ENCODE results near the gene OR10K1. TPM values are rescaled to one million over a fixed set of nuclear protein-coding genes. Genes with fewer than 3 reads are reported as not detected.

OR10K1 gene
- total and polyA plus RNA-seq, 2 donors (not counting 1 experiment from before 2014, with no cell fraction given): not detected

GRCh38 chr1:158458263-158458662 lies 3.4 kb upstream of the OR10K1 start:
- no peaks in the 10 kb centered on the region for H3K9me3 Mint-ChIP-seq (ENCODE audit: insufficient read depth)
- ATAC-seq (ENCODE audit: low read depth) (no peak), DNase-seq (no peak)
- POLR2A ChIA-PET: no interaction called here
- intact Hi-C loops (cut with micrococcal nuclease): no loop called here
- CTCF ChIA-PET: no interaction called here
- H2AFZ ChIP-seq (ENCODE audit: insufficient read depth, low read depth, low read length, poor library complexity, severe bottlenecking): no peak overlapping the region
- TF ChIP-seq EZH2 (IDR thresholded peaks at IDR 0.05; ENCODE audit: borderline replicate concordance, insufficient read depth, low read depth, low read length, poor library complexity, severe bottlenecking): no peak
- TF ChIP-seq CTCF (IDR thresholded peaks at IDR 0.05): no peak
- H3K9me3 ChIP-seq (ENCODE audit: control extremely low read depth in 1 of 3, control insufficient read depth in 2 of 3, insufficient read depth in 1 of 3, low read length in 2 of 3): peaks cover 0 to 3% (median 0%) of the 10 kb centered on the region in 3 donors
- no peak overlapping the region for H3K9ac ChIP-seq (ENCODE audit: low read length)
- H3K27ac ChIP-seq (ENCODE audit: low read length in 2 of 2): no peak overlapping the region
- no peak overlapping the region for H3K4me3 ChIP-seq (ENCODE audit: control extremely low read depth in 1 of 5, extremely low read depth in 1 of 5, insufficient read depth in 1 of 5, low read depth in 2 of 5, low read length in 4 of 5)
- H3K27me3 ChIP-seq (replicated peaks in 1 of 4; ENCODE audit: control extremely low read depth in 1 of 4, control insufficient read depth in 3 of 4, insufficient read depth in 4 of 4, low read length in 3 of 4): no peaks in the 10 kb centered on the region
- no peak overlapping the region for H3K4me3 Mint-ChIP-seq
- peaks cover 31% of the 10 kb centered on the region for H3K27me3 Mint-ChIP-seq
- no peaks in the 10 kb centered on the region for H4K20me1 ChIP-seq (ENCODE audit: control insufficient read depth, insufficient read depth, low read length, poor library complexity, severe bottlenecking)
- no peaks in the 10 kb centered on the region for H3K4me1 ChIP-seq (ENCODE audit: control insufficient read depth in 2 of 2, insufficient read depth in 2 of 2, low read length in 2 of 2)
- no peak overlapping the region for H3K4me2 ChIP-seq (replicated peaks; ENCODE audit: low read depth, low read length, poor library complexity, severe bottlenecking)
- H3K79me2 ChIP-seq (ENCODE audit: control insufficient read depth, insufficient read depth, low read length): no peaks in the 10 kb centered on the region
- H3K36me3 ChIP-seq (replicated peaks in 1 of 2; ENCODE audit: control extremely low read depth in 1 of 2, control insufficient read depth in 1 of 2, extremely low read depth in 1 of 2, insufficient read depth in 2 of 2, low read length in 1 of 2): no peaks in the 10 kb centered on the region
- H3K27ac Mint-ChIP-seq: no peak overlapping the region
- no peaks in the 10 kb centered on the region for H3K4me1 Mint-ChIP-seq

GRCh38 chr1:158471920-158472319 lies 10.3 kb downstream of the OR10K1 start, which contains the start of gene OR10R2:
Gene OR10R2, plus strand, starts transcription at chr1:158472220. Its CDS starts 106 bp downstream, at chr1:158472326.
- TF ChIP-seq EZH2 (IDR thresholded peaks at IDR 0.05; ENCODE audit: borderline replicate concordance, insufficient read depth, low read depth, low read length, poor library complexity, severe bottlenecking): no peak
- TF ChIP-seq CTCF (IDR thresholded peaks at IDR 0.05): no peak
- H3K27ac Mint-ChIP-seq: no peak within 1 kb of the TSS
- CTCF ChIA-PET: no interaction called here

More at GRCh38 chr1:158471920-158472319, 10.3 kb downstream of the OR10K1 start, which contains the start of gene OR10R2:
- H3K4me1 Mint-ChIP-seq: no peaks in the 10 kb centered on the region
- no peaks in the 10 kb centered on the region for H3K36me3 ChIP-seq (replicated peaks in 1 of 2; ENCODE audit: control extremely low read depth in 1 of 2, control insufficient read depth in 1 of 2, extremely low read depth in 1 of 2, insufficient read depth in 2 of 2, low read length in 1 of 2)
- peaks cover 0 to 1% (median 0%) of the 10 kb centered on the region in 3 donors for H3K9me3 ChIP-seq (ENCODE audit: control extremely low read depth in 1 of 3, control insufficient read depth in 2 of 3, insufficient read depth in 1 of 3, low read length in 2 of 3)
- intact Hi-C loops (cut with micrococcal nuclease): no loop called here
- no peaks in the 10 kb centered on the region for H4K20me1 ChIP-seq (ENCODE audit: control insufficient read depth, insufficient read depth, low read length, poor library complexity, severe bottlenecking)
- no peak within 1 kb of the TSS for H3K9ac ChIP-seq (ENCODE audit: low read length)
- no peaks in the 10 kb centered on the region for H3K4me1 ChIP-seq (ENCODE audit: control insufficient read depth in 2 of 2, insufficient read depth in 2 of 2, low read length in 2 of 2)
- POLR2A ChIA-PET: no interaction called here
- no peak within 1 kb of the TSS for H3K4me3 Mint-ChIP-seq
- ATAC-seq (ENCODE audit: low read depth) (no peak), DNase-seq (no peak)
- no peak within 1 kb of the TSS for H2AFZ ChIP-seq (ENCODE audit: insufficient read depth, low read depth, low read length, poor library complexity, severe bottlenecking)
- no peak within 1 kb of the TSS for H3K4me3 ChIP-seq (ENCODE audit: control extremely low read depth in 1 of 5, extremely low read depth in 1 of 5, insufficient read depth in 1 of 5, low read depth in 2 of 5, low read length in 4 of 5)
- peaks cover 23% of the 10 kb centered on the region for H3K27me3 Mint-ChIP-seq
- H3K4me2 ChIP-seq (replicated peaks; ENCODE audit: low read depth, low read length, poor library complexity, severe bottlenecking): no peak within 1 kb of the TSS
- H3K27ac ChIP-seq (ENCODE audit: low read length in 2 of 2): no peak within 1 kb of the TSS
- no peaks in the 10 kb centered on the region for H3K9me3 Mint-ChIP-seq (ENCODE audit: insufficient read depth)
- no peaks in the 10 kb centered on the region for H3K79me2 ChIP-seq (ENCODE audit: control insufficient read depth, insufficient read depth, low read length)
- peaks cover 0 to 3% (median 1%) of the 10 kb centered on the region in 4 experiments for H3K27me3 ChIP-seq (replicated peaks in 1 of 4; ENCODE audit: control extremely low read depth in 1 of 4, control insufficient read depth in 3 of 4, insufficient read depth in 4 of 4, low read length in 3 of 4)
